Measurements from ENCODE around the gene COX7B2. TPM values are rescaled to one million over a fixed set of nuclear protein-coding genes. Genes with fewer than 3 reads are reported as not detected.

The COX7B2 gene
- total and polyA plus RNA-seq, 10 of the 15 experiments (the other 5 are each of a cell fraction or from before 2014, with no cell fraction given): not detected

- TF ChIP-seq TARDBP (IDR thresholded peaks at IDR 0.05; ENCODE audit: borderline replicate concordance) (no peak), CUX1 (IDR thresholded peaks at IDR 0.05; ENCODE audit: insufficient replicate concordance, low read depth, low read length) (no peak), PML (IDR thresholded peaks at IDR 0.05; ENCODE audit: low read length) (no peak), RELA (IDR thresholded peaks at IDR 0.05; ENCODE audit: borderline replicate concordance, partially characterized antibody) (no peak), TCF12 (IDR thresholded peaks at IDR 0.05; ENCODE audit: low read depth, low read length) (no peak), PRDM15 (CRISPR knock-in tag; IDR thresholded peaks at IDR 0.05) (no peak), SMARCA5 (IDR thresholded peaks at IDR 0.05) (no peak)
These were observed 24.6 kb upstream of the COX7B2 start (continued) for GRCh38 chr4:46933686-46934085.
